Kidney capillary endothelial cell (primary cell): ENCODE results near the gene PLPPR4.

Experiments
- DNase-seq: peaks from one replicate; pipeline ENCODE4 v3.0.0-alpha.2; 2018; ENCODE audit warnings: low spot score

Gene PLPPR4

GRCh38 chr1:99348397-99349132 is 84.3 kb downstream of the PLPPR4 start:
- no peak for DNase-seq

GRCh38 chr1:99352821-99353220 is 88.5 kb downstream of the PLPPR4 start:
- no peak for DNase-seq

- DNase-seq, result no peak
Measured at GRCh38 chr1:99358770-99359169, 94.5 kb downstream of the PLPPR4 start.
